Panc1 (cell line): ENCODE measurements around the gene PPFIA4. TPM values are rescaled to one million over a fixed set of nuclear protein-coding genes. Genes with fewer than 3 reads are reported as not detected.

ENCODE experiments used
- ATAC-seq: fragments of 200-7000 bp; cut with Tn5 transposase; 2 replicates; pipeline ENCODE4 v1.9.1; 2020; ENCODE audit warnings: mild to moderate bottlenecking, moderate library complexity
- BruUV-seq: library from RNA; stranded (reverse); fragments of 400-500 nt; replicated peaks from 2 replicates; lab custom pipeline; 2021; lab: Mats Ljungman, UMichigan
- CTCF ChIA-PET: fragments of 300-600 bp; sonication (Branson Sonifier 250); formaldehyde crosslinking; loops from one replicate; lab custom pipeline; 2022; ENCODE audit warnings: antibody characterized with exemption; lab: Charles Lee
- POLR2A ChIA-PET: fragments of 300-600 bp; sonication (Branson Sonifier 250); formaldehyde crosslinking; loops from one replicate; lab custom pipeline; 2022; ENCODE audit warnings: antibody characterized with exemption; lab: Charles Lee
- DNase-seq: peaks from one replicate; pipeline ENCODE4 v3.0.0-alpha.2; 2010; ENCODE audit warnings: low read depth, low spot score
- H3K27ac ChIP-seq: 2 replicates; pipeline ENCODE4 v1.5.1; 2011; ENCODE audit warnings: mild to moderate bottlenecking, low read length, inconsistent platforms
- H3K27me3 ChIP-seq: fragments of 200-500 bp; sonication (Bioruptor generic); 2 replicates; pipeline ENCODE4 v1.6.0; 2014; ENCODE audit warnings: low read length, inconsistent platforms; ENCODE audit not compliant: control insufficient read depth, insufficient read depth
- H3K36me3 ChIP-seq: fragments of 200-500 bp; sonication (Bioruptor generic); 2 replicates; pipeline ENCODE4 v1.5.1; 2014; ENCODE audit warnings: inconsistent platforms, mild to moderate bottlenecking, low read length, moderate library complexity; ENCODE audit not compliant: control insufficient read depth, insufficient read depth
- H3K4me1 ChIP-seq: 2 replicates; pipeline ENCODE4 v1.5.1; 2011; ENCODE audit warnings: inconsistent platforms, mild to moderate bottlenecking, low read length, moderate library complexity; ENCODE audit not compliant: control insufficient read depth, insufficient read depth
- H3K4me3 ChIP-seq, 2 experiments: 2 replicates each; pipeline ENCODE4 v1.5.1; 2011 to 2012; ENCODE audit warnings: low read depth in 2 of 2, low read length in 2 of 2, mild to moderate bottlenecking in 2 of 2, inconsistent platforms in 1 of 2, moderate library complexity in 1 of 2
- H3K9me3 ChIP-seq: fragments of 200-500 bp; sonication (Bioruptor generic); 2 replicates; pipeline ENCODE4 v1.5.1; 2014; ENCODE audit warnings: low read depth, mild to moderate bottlenecking, inconsistent platforms, low read length, moderate library complexity; ENCODE audit not compliant: control insufficient read depth, insufficient read depth
- CTCF ChIP-seq: fragments of 450-650 bp; IDR thresholded peaks from 2 replicates; pipeline ENCODE4 v1.5.1; 2017; ENCODE audit warnings: mild to moderate bottlenecking
- POLR2AphosphoS5 ChIP-seq: IDR thresholded peaks from 2 replicates; pipeline ENCODE4 v1.6.1; 2012; ENCODE audit warnings: mild to moderate bottlenecking, low read depth, low read length, moderate library complexity
- REST ChIP-seq, 2 experiments: IDR thresholded peaks; 2 replicates each; pipeline ENCODE4 v1.6.1; 2011 to 2012; ENCODE audit warnings: low read depth in 2 of 2, control low read depth in 1 of 2, low read length in 1 of 2, mild to moderate bottlenecking in 1 of 2, moderate library complexity in 1 of 2; ENCODE audit not compliant: insufficient read depth in 1 of 2
- SIN3A ChIP-seq: IDR thresholded peaks from 2 replicates; pipeline ENCODE4 v1.6.1; 2012; ENCODE audit warnings: low read depth, mild to moderate bottlenecking, low read length, moderate library complexity, borderline replicate concordance; ENCODE audit not compliant: insufficient read depth
- TCF7L2 ChIP-seq: IDR thresholded peaks from 2 replicates; pipeline ENCODE4 v1.6.1; 2011; ENCODE audit warnings: mild to moderate bottlenecking, low read depth, low read length, inconsistent platforms
- in situ Hi-C: cut with HindIII; loops from 2 replicates; pipeline ENCODE4 v1.10.0; 2016; ENCODE audit warnings: low sequenced_read_pairs, low pct_unique_long_range_greater_than_20kb
- intact Hi-C: fragments of 100-400 bp; cut with micrococcal nuclease; formaldehyde crosslinking; loops from one replicate; pipeline ENCODE4 v1.10.0; 2022; ENCODE audit not compliant: unreplicated experiment
- total RNA-seq: library from RNA; stranded (reverse); gene quantifications from one replicate; pipeline ENCODE4 v1.2.1, GENCODE V29; 2021; ENCODE audit not compliant: unreplicated experiment

PPFIA4 gene
- total RNA-seq, 1 experiment from 2014 or later = 1.9 TPM

- POLR2A ChIA-PET = no interaction called here
- CTCF ChIA-PET = interaction anchor here (0.6 to 0.9 kb wide), 3 partner anchors 222 to 292 kb away, joined by 3 to 6 read pairs (median 3); no protein-coding TSS in a partner anchor
- DNase-seq (no peak), ATAC-seq (no peak)
- Histone ChIP-seq H3K27me3 (no peaks in the 10 kb centered on the region), H3K4me1 (no peaks in the 10 kb centered on the region), H3K36me3 (no peaks in the 10 kb centered on the region), H3K9me3 (no peaks in the 10 kb centered on the region), H3K4me3 (no peak overlapping the region), H3K27ac (no peak overlapping the region)
- in situ Hi-C loops (no loop called here), intact Hi-C loops (no loop called here)
- BruUV-seq = no TSS peak
- no peak for TF ChIP-seq SIN3A
- TF ChIP-seq TCF7L2 = no peak
- TF ChIP-seq REST (IDR thresholded peaks at IDR 0.05; ENCODE audit: insufficient read depth in 1 of 2, low read depth in 2 of 2, low read length in 1 of 2) = no peak
- no peak for TF ChIP-seq CTCF
Measured at GRCh38 chr1:203045336-203045735, 19.0 kb downstream of the PPFIA4 start.

- CTCF ChIA-PET = interaction anchor here (0.6 to 0.9 kb wide), 2 partner anchors 241 to 291 kb away, joined by 3 to 6 read pairs; no protein-coding TSS in a partner anchor
- Histone ChIP-seq H3K27me3 (no peaks in the 10 kb centered on the region), H3K4me3 (no peak overlapping the region), H3K36me3 (no peaks in the 10 kb centered on the region), H3K4me1 (no peaks in the 10 kb centered on the region), H3K9me3 (no peaks in the 10 kb centered on the region), H3K27ac (no peak overlapping the region)
- ATAC-seq (no peak), DNase-seq (no peak)
- TF ChIP-seq REST (IDR thresholded peaks at IDR 0.05; ENCODE audit: insufficient read depth in 1 of 2, low read depth in 2 of 2, low read length in 1 of 2) (no peak), TCF7L2 (no peak), POLR2AphosphoS5 (no peak), CTCF (no peak), SIN3A (no peak)
- intact Hi-C loops (no loop called here), in situ Hi-C loops (no loop called here)
- POLR2A ChIA-PET = no interaction called here
- BruUV-seq = no TSS peak
Measured at GRCh38 chr1:203045821-203046594, 19.7 kb downstream of the PPFIA4 start.
